B cell (primary cell): Measurements from ENCODE around the gene CLCNKA.

Source experiments
- EZH2 ChIP-seq: IDR thresholded peaks from 2 replicates; pipeline ENCODE4 v1.6.1; 2012; ENCODE audit warnings: borderline replicate concordance, low read depth, mild to moderate bottlenecking, moderate library complexity, low read length; ENCODE audit not compliant: insufficient read depth, poor library complexity, severe bottlenecking
- TF ChIP-seq, protein P1 (sequence below): fragments of 200-600 bp; IDR thresholded peaks from one replicate; pipeline ENCODE4 v1.8.0; 2022; ENCODE audit warnings: antibody characterized with exemption, mild to moderate bottlenecking

DNA sequence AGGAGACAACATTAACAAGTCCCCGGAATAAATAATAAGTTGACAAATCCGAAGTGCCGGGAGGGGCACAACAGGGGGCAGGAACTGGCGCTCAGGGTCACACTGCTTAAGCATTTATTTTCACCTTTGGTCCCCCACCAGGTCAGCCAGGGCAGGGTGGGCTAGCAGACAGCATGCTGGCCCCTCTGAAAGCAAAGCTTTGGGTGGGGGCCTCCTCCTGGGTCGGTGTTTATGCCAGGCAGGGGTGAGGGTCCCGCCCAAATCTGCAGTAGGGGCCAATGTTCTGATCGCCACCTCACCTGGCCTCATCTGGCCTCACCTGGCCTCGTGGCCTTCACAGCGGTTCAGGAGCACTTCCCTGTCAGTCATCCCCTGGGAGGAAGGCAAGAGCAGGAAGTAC, 59.8 kb downstream of the CLCNKA start:
- TF ChIP-seq, protein P1, sequence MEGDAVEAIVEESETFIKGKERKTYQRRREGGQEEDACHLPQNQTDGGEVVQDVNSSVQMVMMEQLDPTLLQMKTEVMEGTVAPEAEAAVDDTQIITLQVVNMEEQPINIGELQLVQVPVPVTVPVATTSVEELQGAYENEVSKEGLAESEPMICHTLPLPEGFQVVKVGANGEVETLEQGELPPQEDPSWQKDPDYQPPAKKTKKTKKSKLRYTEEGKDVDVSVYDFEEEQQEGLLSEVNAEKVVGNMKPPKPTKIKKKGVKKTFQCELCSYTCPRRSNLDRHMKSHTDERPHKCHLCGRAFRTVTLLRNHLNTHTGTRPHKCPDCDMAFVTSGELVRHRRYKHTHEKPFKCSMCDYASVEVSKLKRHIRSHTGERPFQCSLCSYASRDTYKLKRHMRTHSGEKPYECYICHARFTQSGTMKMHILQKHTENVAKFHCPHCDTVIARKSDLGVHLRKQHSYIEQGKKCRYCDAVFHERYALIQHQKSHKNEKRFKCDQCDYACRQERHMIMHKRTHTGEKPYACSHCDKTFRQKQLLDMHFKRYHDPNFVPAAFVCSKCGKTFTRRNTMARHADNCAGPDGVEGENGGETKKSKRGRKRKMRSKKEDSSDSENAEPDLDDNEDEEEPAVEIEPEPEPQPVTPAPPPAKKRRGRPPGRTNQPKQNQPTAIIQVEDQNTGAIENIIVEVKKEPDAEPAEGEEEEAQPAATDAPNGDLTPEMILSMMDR: no peak
- TF ChIP-seq EZH2: no peak
